ENCODE data around the gene STIP1. TPM values are rescaled to one million over a fixed set of nuclear protein-coding genes. Genes with fewer than 3 reads are reported as not detected.

Gene STIP1
- total and polyA plus RNA-seq, 9 of the 15 experiments (the other 6 are each of a cell fraction or from before 2014, with no cell fraction given): 58.1 to 465 (median 346) TPM

DNA sequence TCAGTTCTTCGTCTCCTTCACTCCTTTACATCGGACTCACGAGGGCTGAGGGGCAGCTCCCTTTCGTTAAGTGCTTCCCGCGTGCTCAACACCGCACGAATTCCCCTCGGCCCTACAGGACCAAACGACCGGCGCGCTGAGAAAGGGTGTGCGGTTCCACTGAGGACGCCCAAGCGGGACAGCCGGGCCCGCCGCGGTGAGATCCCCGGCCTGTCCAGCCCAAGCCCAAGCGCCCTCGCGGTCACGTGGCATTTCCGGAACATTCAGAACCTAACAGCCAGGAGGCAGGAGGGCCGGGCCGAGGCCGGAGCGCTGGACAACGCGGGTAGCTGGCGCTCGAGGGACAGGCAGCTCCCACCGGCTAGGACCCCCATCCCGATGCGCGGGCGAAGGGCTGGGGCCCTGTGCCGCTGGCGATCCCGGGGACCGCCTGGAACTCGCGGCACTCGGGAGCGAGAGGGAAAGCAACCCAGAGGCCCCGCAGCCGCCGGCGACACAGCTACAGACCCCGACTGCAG lies 737 bp upstream of the STIP1 start (continued):
- TF ChIP-seq, protein P1, sequence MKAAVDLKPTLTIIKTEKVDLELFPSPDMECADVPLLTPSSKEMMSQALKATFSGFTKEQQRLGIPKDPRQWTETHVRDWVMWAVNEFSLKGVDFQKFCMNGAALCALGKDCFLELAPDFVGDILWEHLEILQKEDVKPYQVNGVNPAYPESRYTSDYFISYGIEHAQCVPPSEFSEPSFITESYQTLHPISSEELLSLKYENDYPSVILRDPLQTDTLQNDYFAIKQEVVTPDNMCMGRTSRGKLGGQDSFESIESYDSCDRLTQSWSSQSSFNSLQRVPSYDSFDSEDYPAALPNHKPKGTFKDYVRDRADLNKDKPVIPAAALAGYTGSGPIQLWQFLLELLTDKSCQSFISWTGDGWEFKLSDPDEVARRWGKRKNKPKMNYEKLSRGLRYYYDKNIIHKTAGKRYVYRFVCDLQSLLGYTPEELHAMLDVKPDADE (conservative IDR thresholded peaks at IDR 0.05; ENCODE audit: control insufficient read depth, low read depth, low read length): peak; percentile 83
- TF ChIP-seq E2F3 (CRISPR knock-in tag; IDR thresholded peaks at IDR 0.05) (peak; percentile 52; the same call in 1 of the 2 replicates), PRMT5 (CRISPR knock-in tag; IDR thresholded peaks at IDR 0.05) (no peak), KAT2B (IDR thresholded peaks at IDR 0.05; ENCODE audit: low read depth, low read length) (no peak), ZNF431 (CRISPR knock-in tag; IDR thresholded peaks at IDR 0.05) (peak; percentile 85), SRSF9 (IDR thresholded peaks at IDR 0.05; ENCODE audit: borderline replicate concordance, low read depth, low read length) (no peak), GATA2 (CRISPR knock-in tag; IDR thresholded peaks at IDR 0.05) (no peak), FOXA3 (CRISPR knock-in tag; conservative IDR thresholded peaks at IDR 0.05 in 1 of 2, IDR thresholded peaks at IDR 0.05 in 1 of 2) (no peak; a peak in 1 of 4 replicates), BDP1 (IDR thresholded peaks at IDR 0.05; ENCODE audit: insufficient read depth, insufficient read length) (no peak), ZBTB8A (IDR thresholded peaks at IDR 0.05; ENCODE audit: partially characterized antibody) (no peak), ZNF408 (CRISPR knock-in tag; IDR thresholded peaks at IDR 0.05; ENCODE audit: low read depth) (no peak), E4F1 (CRISPR knock-in tag; IDR thresholded peaks at IDR 0.05; ENCODE audit: borderline replicate concordance) (no peak), FUS (optimal IDR thresholded peaks at IDR 0.05; ENCODE audit: low read depth, low read length) (no peak), BCL6 (CRISPR knock-in tag; IDR thresholded peaks at IDR 0.05) (no peak), CHD1 (IDR thresholded peaks at IDR 0.05; ENCODE audit: low read length) (peak; percentile 62), ZNF239 (CRISPR knock-in tag; IDR thresholded peaks at IDR 0.05) (no peak), FOXP1 (CRISPR knock-in tag; IDR thresholded peaks at IDR 0.05) (peak; percentile 97; the same call in 1 of the 2 replicates)
- TF ChIP-seq, protein P2, sequence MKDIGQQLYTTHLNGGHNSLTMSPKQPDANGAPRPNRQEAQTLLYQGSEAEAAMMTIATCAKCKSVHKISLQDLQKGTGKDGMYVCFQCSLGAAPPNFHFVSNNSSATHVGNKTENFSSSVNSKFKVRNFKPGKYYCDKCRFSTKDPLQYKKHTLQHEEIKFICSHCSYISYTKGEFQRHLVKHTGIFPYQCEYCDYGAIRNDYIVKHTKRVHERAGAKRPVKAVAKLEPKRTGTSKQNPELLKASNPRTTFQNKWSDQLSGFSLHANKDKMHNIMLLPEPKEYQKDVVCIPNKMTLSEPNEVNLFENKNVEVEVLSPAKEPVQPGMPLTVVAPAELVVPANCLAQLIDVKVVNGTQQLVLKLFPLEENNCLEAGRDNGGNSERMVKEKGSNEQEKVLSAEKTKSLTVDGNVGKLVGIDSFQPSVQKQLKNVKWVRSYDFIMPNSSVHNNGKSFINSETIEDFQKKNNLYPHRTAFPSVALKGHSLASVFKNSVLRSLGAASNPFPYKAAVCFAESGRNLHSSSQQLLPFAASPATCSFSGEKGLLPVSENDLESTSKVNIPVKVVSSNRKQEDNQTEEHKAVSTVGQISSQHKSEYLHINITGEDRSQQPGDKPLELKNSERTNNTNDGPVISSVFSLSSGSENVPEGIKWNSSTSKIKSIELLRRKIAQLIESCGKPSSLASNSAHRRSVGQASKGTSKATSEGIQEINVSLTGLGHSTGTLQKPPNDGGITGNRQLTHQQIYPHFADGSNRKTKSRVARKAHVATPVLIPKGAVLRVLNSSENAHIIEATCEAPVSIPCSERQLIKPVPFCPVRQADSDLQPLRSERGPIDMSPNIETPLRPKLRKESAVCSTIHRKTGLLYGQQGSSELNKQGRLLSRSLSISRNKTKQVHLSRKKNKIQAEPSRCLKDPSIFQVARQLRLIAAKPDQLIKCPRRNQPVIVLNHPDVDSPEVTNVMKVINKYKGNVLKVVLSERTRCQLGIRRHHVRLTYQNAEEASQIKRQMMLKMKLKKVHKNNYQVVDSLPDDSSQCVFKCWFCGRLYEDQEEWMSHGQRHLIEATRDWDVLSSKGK (CRISPR knock-in tag; IDR thresholded peaks at IDR 0.05): no peak
- TF ChIP-seq, protein P3, sequence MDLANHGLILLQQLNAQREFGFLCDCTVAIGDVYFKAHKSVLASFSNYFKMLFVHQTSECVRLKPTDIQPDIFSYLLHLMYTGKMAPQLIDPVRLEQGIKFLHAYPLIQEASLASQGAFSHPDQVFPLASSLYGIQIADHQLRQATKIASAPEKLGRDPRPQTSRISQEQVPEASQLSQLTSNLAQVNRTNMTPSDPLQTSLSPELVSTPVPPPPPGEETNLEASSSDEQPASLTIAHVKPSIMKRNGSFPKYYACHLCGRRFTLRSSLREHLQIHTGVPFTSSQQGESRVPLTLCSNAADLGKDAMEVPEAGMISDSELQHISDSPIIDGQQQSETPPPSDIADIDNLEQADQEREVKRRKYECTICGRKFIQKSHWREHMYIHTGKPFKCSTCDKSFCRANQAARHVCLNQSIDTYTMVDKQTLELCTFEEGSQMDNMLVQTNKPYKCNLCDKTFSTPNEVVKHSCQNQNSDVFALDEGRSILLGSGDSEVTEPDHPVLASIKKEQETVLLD (IDR thresholded peaks at IDR 0.05): no peak
